GM18498 (cell line): Measurements from ENCODE around the gene SUPT3H.
"Not testable (repeated sequence)": the region's sequence is repeated elsewhere in the genome, so short reads cannot be mapped to it uniquely, and the experiment has no call there.

Experiments
- ATAC-seq: cut with Tn5 transposase; IDR thresholded peaks from one replicate; pipeline ENCODE4 v1.9.1; 2021; ENCODE audit warnings: mild to moderate bottlenecking, moderate library complexity; ENCODE audit not compliant: unreplicated experiment

The SUPT3H gene

GRCh38 chr6:44925100-44925739, 452.5 kb downstream of the SUPT3H start:
- ATAC-seq = no peak

- ATAC-seq = no peak
Measured at GRCh38 chr6:44923444-44923843, 454.3 kb downstream of the SUPT3H start.

- no peak for ATAC-seq
Measured at GRCh38 chr6:44921798-44922197, 455.9 kb downstream of the SUPT3H start.

GRCh38 chr6:44920952-44921491, 456.7 kb downstream of the SUPT3H start:
- no peak for ATAC-seq

GRCh38 chr6:44918671-44919296, 458.9 kb downstream of the SUPT3H start:
- no peak for ATAC-seq

GRCh38 chr6:44917430-44917829, 460.3 kb downstream of the SUPT3H start:
- ATAC-seq = no peak

GRCh38 chr6:44915111-44915510, 462.6 kb downstream of the SUPT3H start:
- ATAC-seq = no peak

- ATAC-seq = no peak
Measured at GRCh38 chr6:44914141-44914540, 463.6 kb downstream of the SUPT3H start.

GRCh38 chr6:44906761-44907160, 471.0 kb downstream of the SUPT3H start:
- ATAC-seq = no peak

GRCh38 chr6:44900358-44900757, 477.4 kb downstream of the SUPT3H start:
- not testable (repeated sequence) for ATAC-seq

GRCh38 chr6:44898296-44898930, 479.3 kb downstream of the SUPT3H start:
- no peak for ATAC-seq

GRCh38 chr6:44897316-44897715, 480.4 kb downstream of the SUPT3H start:
- no peak for ATAC-seq

- ATAC-seq = no peak
Measured at GRCh38 chr6:44896701-44897100, 481.0 kb downstream of the SUPT3H start.

- no peak for ATAC-seq
Measured at GRCh38 chr6:44892579-44892978, 485.2 kb downstream of the SUPT3H start.

- ATAC-seq = not testable (repeated sequence)
Measured at GRCh38 chr6:44879071-44879470, 498.7 kb downstream of the SUPT3H start.

GRCh38 chr6:44876638-44877037, 501.1 kb downstream of the SUPT3H start:
- not testable (repeated sequence) for ATAC-seq

GRCh38 chr6:44869321-44869897, 508.3 kb downstream of the SUPT3H start:
- peak; percentile 80 for ATAC-seq

GRCh38 chr6:44868910-44869309, 508.8 kb downstream of the SUPT3H start:
- peak; percentile 28 for ATAC-seq

- peak; percentile 42 for ATAC-seq
Measured at GRCh38 chr6:44868335-44868668, 509.4 kb downstream of the SUPT3H start.

GRCh38 chr6:44867571-44868334, 510.0 kb downstream of the SUPT3H start:
- ATAC-seq = peak; percentile 70

- not testable (repeated sequence) for ATAC-seq
Measured at GRCh38 chr6:44865184-44865583, 512.5 kb downstream of the SUPT3H start.
